Gastroesophageal sphincter (tissue), 4 donors: ENCODE data around the gene ARID1B. TPM values are rescaled to one million over a fixed set of nuclear protein-coding genes. Genes with fewer than 3 reads are reported as not detected.

Experiments
- ATAC-seq: fragments of 150-250 bp; one replicate; pipeline ENCODE4 v1.9.1; 2016; ENCODE audit warnings: mild to moderate bottlenecking, moderate library complexity
- H3K27ac ChIP-seq, 4 donors: fragments of 200-600 bp; sonication (generic) in 3 of 4; 1 replicate in 3 of 4; 2 replicates in 1 of 4; pipeline ENCODE4 v1.5.1; 2016 to 2019
- H3K27me3 ChIP-seq: fragments of 200-600 bp; sonication (generic); one replicate; pipeline ENCODE4 v1.5.1; 2019
- H3K36me3 ChIP-seq, 2 donors: fragments of 200-600 bp; sonication (generic); one replicate each; pipeline ENCODE4 v1.5.1; 2019; ENCODE audit warnings: control low read depth in 1 of 2
- H3K4me1 ChIP-seq, 3 donors: fragments of 200-600 bp; sonication (generic); 1 replicate in 2 of 3; 2 replicates in 1 of 3; pipeline ENCODE4 v1.5.1; 2016 to 2019; ENCODE audit warnings: control low read depth in 2 of 3
- H3K4me3 ChIP-seq, 2 donors: fragments of 200-600 bp; sonication (generic); one replicate each; pipeline ENCODE4 v1.5.1; 2019; ENCODE audit warnings: mild to moderate bottlenecking in 1 of 2, moderate library complexity in 1 of 2
- H3K9me3 ChIP-seq, 3 donors: fragments of 200-600 bp; sonication (generic); one replicate each; pipeline ENCODE4 v1.5.1; 2017 to 2019; ENCODE audit warnings: control low read depth in 2 of 3
- CTCF ChIP-seq, 4 experiments: fragments of 200-600 bp in 2 of 4; fragments of 450-650 bp in 2 of 4; sonication (generic) in 1 of 4; IDR thresholded peaks; one replicate each; pipeline ENCODE4 v1.5.1; 2017 to 2019; ENCODE audit warnings: antibody characterized with exemption in 4 of 4, mild to moderate bottlenecking in 2 of 4, moderate library complexity in 2 of 4
- EP300 ChIP-seq: sonication (generic); formaldehyde crosslinking; IDR thresholded peaks from one replicate; pipeline ENCODE4 v1.6.1; 2017; ENCODE audit warnings: antibody characterized with exemption, mild to moderate bottlenecking
- POLR2A ChIP-seq, 2 donors: fragments of 450-650 bp; IDR thresholded peaks; one replicate each; pipeline ENCODE4 v1.6.1; 2017; ENCODE audit warnings: antibody characterized with exemption in 2 of 2, mild to moderate bottlenecking in 2 of 2, moderate library complexity in 1 of 2
- POLR2AphosphoS5 ChIP-seq: sonication (generic); formaldehyde crosslinking; IDR thresholded peaks from one replicate; pipeline ENCODE4 v1.6.1; 2017; ENCODE audit warnings: antibody characterized with exemption
- WGBS, 2 donors: methylation state at CpG; one replicate each; pipeline ENCODE4 v1.1.5; 2018; ENCODE audit warnings: low coverage in 1 of 2; 5-methylcytosine and 5-hydroxymethylcytosine counted together
- total RNA-seq, 4 donors: library from RNA; depleted of rRNA; stranded (reverse); fragments of >200 nt; gene quantifications; one replicate each; pipeline ENCODE4 v1.1.0, GENCODE V29; 2016

Gene ARID1B
- total RNA-seq, 4 donors from 2014 or later: 40.0 to 106 (median 79.7) TPM

DNA sequence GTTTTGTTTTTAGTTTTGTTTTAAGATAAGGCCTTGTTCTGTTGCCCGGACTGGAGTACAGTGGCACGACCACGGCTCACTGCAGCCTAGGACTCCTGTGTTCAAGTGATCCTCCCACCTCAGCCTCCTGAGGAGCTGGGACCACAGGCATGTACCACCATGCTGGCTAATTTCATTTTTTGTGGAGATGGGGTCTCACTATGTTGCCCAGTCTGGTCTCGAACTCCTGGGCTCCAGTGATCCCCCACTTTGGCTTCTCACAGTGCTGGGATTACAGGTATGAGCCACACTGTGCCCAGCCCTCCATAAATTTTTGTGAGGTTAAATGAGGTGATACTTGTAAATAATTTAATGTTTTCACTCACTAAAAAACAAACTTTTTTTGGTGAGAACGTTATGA is 76.6 kb downstream of the ARID1B start:
- WGBS, 2 donors: 72 to 92% methylated on average over 2 to 5 of the region's 5 CpGs
- Histone ChIP-seq H3K36me3 (no peaks in the 10 kb centered on the region), H3K27me3 (no peaks in the 10 kb centered on the region), H3K4me3 (no peak overlapping the region), H3K4me1 (peaks cover 3 to 82% (median 8%) of the 10 kb centered on the region in 3 donors), H3K27ac (no peak overlapping the region), H3K9me3 (no peaks in the 10 kb centered on the region)
- no peak for ATAC-seq
- TF ChIP-seq POLR2AphosphoS5 (no peak), CTCF (IDR thresholded peaks at IDR 0.05) (no peak), POLR2A (IDR thresholded peaks at IDR 0.05) (no peak), EP300 (no peak)

GRCh38 chr6:156854466-156855161 is 77.4 kb downstream of the ARID1B start:
- TF ChIP-seq EP300 (no peak), POLR2A (IDR thresholded peaks at IDR 0.05) (no peak), CTCF (IDR thresholded peaks at IDR 0.05) (no peak), POLR2AphosphoS5 (no peak)
- no peaks in the 10 kb centered on the region for H3K27me3 ChIP-seq
- no peak for ATAC-seq
- no peaks in the 10 kb centered on the region for H3K9me3 ChIP-seq
- H3K4me3 ChIP-seq: no peak overlapping the region
- H3K4me1 ChIP-seq: peaks cover 4 to 79% (median 8%) of the 10 kb centered on the region in 3 donors
- 91 to 95% methylated on average over 9 of the region's 10 CpGs for WGBS, 2 donors
- H3K36me3 ChIP-seq: no peaks in the 10 kb centered on the region
- H3K27ac ChIP-seq: no peak overlapping the region

DNA sequence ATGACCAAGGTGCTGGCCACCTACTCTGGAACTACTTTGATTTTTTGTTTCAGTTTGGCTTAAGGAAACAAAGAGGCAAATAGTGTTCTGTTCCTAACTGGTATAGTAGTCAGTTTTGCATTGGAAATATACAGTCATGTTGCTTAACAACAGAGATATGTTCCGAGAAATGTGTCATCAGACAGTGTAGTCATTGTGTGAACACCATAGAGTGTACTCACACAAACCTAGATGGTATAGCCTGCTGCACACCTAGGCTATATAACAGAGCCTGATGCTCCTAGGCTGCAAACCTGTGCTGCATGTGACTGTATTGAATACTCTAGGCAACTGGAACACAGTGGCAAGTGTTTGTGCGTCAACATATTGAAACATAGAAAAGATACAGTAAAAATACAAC is 80.4 kb downstream of the ARID1B start:
- peaks cover under 1 to 64% (median 4%) of the 10 kb centered on the region in 3 donors for H3K4me1 ChIP-seq

DNA sequence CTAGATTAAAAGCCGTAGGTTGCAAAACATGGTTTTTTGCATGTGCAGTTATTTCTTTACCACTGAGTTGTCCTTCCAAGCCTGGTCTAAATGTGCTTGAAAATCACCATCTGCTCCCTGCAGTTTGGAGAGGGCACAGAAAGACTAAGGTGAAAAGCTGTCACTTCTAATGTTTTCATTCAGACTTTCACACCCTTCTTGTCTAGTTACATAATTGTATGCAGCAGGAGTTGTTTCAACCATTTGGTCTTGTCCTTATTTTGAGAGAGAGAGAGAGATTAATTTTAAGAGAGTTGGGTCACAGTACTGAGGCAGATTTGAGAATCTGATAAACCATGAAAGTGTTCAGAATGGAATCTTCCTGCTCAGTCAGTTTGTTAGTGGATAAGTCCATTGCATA is 82.5 kb downstream of the ARID1B start:
- Histone ChIP-seq H3K9me3 (no peaks in the 10 kb centered on the region), H3K4me1 (peaks cover 0 to 49% (median 4%) of the 10 kb centered on the region in 3 donors), H3K36me3 (no peaks in the 10 kb centered on the region), H3K27ac (no peak overlapping the region), H3K4me3 (no peak overlapping the region), H3K27me3 (no peaks in the 10 kb centered on the region)
- 87 to 89% methylated on average over 1 of the region's 1 CpG for WGBS, 2 donors
- TF ChIP-seq POLR2AphosphoS5: no peak
- no peak for ATAC-seq

More for the DNA sequence above, 80.4 kb downstream of the ARID1B start:
- 71 to 83% methylated on average over 2 of the region's 2 CpGs for WGBS, 2 donors
- TF ChIP-seq EP300 (no peak), CTCF (IDR thresholded peaks at IDR 0.05) (no peak), POLR2A (IDR thresholded peaks at IDR 0.05) (no peak), POLR2AphosphoS5 (no peak)
- no peak overlapping the region for H3K4me3 ChIP-seq
- ATAC-seq: no peak
- H3K27ac ChIP-seq: no peak overlapping the region
- no peaks in the 10 kb centered on the region for H3K36me3 ChIP-seq
- H3K27me3 ChIP-seq: no peaks in the 10 kb centered on the region
- H3K9me3 ChIP-seq: no peaks in the 10 kb centered on the region

GRCh38 chr6:156862711-156863110 is 85.5 kb downstream of the ARID1B start:
- H3K27ac ChIP-seq: no peak overlapping the region
- no peak for ATAC-seq
- no peaks in the 10 kb centered on the region for H3K27me3 ChIP-seq
- peaks cover 0 to 53% (median 4%) of the 10 kb centered on the region in 3 donors for H3K4me1 ChIP-seq
- TF ChIP-seq POLR2AphosphoS5: no peak
- TF ChIP-seq CTCF (IDR thresholded peaks at IDR 0.05): no peak
- no peak for TF ChIP-seq POLR2A (IDR thresholded peaks at IDR 0.05)
- TF ChIP-seq EP300: no peak
- 88 to 90% methylated on average over 6 of the region's 7 CpGs for WGBS, 2 donors
- no peak overlapping the region for H3K4me3 ChIP-seq
- no peaks in the 10 kb centered on the region for H3K9me3 ChIP-seq
- no peaks in the 10 kb centered on the region for H3K36me3 ChIP-seq
